BE2C (cell line): ENCODE measurements around the gene DLX6.

Experiments
- DNase-seq: peaks from one replicate; pipeline ENCODE4 v3.0.0-alpha.2; 2020
- H3K27me3 ChIP-seq: fragments of 250-450 bp; sonication (Bioruptor Pico); 2 replicates; pipeline ENCODE4 v1.5.1; 2020; ENCODE audit warnings: mild to moderate bottlenecking
- H3K36me3 ChIP-seq: fragments of 250-450 bp; sonication (Bioruptor Pico); 2 replicates; pipeline ENCODE4 v1.5.1; 2020; ENCODE audit warnings: mild to moderate bottlenecking
- H3K4me1 ChIP-seq: fragments of 250-450 bp; sonication (Bioruptor Pico); 2 replicates; pipeline ENCODE4 v1.5.1; 2020
- H3K4me3 ChIP-seq: 2 replicates; pipeline ENCODE4 v1.5.1; 2011; ENCODE audit warnings: low read depth, low read length
- H3K9me3 ChIP-seq: fragments of 250-450 bp; sonication (Bioruptor Pico); 2 replicates; pipeline ENCODE4 v1.5.1; 2020
- TF ChIP-seq, protein P1 (sequence below): IDR thresholded peaks from 2 replicates; pipeline ENCODE4 v1.5.1; 2012; ENCODE audit warnings: mild to moderate bottlenecking, low read depth, low read length

Gene DLX6

GRCh38 chr7:97039374-97040065 lies 34.2 kb downstream of the DLX6 start:
- Histone ChIP-seq H3K4me1 (no peaks in the 10 kb centered on the region), H3K9me3 (no peaks in the 10 kb centered on the region), H3K36me3 (no peaks in the 10 kb centered on the region), H3K27me3 (peaks cover 8% of the 10 kb centered on the region; the same call in 1 of the 2 replicates), H3K4me3 (no peak overlapping the region)
- TF ChIP-seq, protein P1, sequence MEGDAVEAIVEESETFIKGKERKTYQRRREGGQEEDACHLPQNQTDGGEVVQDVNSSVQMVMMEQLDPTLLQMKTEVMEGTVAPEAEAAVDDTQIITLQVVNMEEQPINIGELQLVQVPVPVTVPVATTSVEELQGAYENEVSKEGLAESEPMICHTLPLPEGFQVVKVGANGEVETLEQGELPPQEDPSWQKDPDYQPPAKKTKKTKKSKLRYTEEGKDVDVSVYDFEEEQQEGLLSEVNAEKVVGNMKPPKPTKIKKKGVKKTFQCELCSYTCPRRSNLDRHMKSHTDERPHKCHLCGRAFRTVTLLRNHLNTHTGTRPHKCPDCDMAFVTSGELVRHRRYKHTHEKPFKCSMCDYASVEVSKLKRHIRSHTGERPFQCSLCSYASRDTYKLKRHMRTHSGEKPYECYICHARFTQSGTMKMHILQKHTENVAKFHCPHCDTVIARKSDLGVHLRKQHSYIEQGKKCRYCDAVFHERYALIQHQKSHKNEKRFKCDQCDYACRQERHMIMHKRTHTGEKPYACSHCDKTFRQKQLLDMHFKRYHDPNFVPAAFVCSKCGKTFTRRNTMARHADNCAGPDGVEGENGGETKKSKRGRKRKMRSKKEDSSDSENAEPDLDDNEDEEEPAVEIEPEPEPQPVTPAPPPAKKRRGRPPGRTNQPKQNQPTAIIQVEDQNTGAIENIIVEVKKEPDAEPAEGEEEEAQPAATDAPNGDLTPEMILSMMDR = no peak
- no peak for DNase-seq

DNA sequence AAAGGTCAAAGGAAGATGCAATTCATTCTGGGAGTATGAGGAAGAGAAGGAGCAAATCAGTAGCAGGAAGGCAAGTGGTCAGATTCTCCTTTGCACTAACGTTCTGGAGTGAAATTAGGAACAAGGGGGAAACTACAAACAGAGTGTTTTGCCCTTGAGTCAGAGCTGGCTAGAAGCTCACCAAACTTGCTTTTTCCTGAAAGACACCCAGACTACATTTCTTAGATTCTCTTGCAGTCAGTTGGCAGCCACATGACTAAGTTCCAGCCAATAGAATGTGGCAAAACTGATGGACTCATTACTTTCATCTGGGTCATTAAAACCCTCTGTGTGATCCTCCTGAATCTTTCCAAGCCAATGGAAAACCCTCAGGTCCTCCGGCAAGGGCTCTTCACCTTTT lies 37.9 kb downstream of the DLX6 start:
- Histone ChIP-seq H3K27me3 (peaks cover 19% of the 10 kb centered on the region), H3K4me3 (no peak overlapping the region), H3K9me3 (no peaks in the 10 kb centered on the region), H3K36me3 (no peaks in the 10 kb centered on the region), H3K4me1 (no peaks in the 10 kb centered on the region)
- TF ChIP-seq, protein P1 = no peak
- DNase-seq = no peak
